ENCODE results near the gene CCDC87.
"Not testable (repeated sequence)": the region's sequence is repeated elsewhere in the genome, so short reads cannot be mapped to it uniquely, and the experiment has no call there.

Gene CCDC87

DNA sequence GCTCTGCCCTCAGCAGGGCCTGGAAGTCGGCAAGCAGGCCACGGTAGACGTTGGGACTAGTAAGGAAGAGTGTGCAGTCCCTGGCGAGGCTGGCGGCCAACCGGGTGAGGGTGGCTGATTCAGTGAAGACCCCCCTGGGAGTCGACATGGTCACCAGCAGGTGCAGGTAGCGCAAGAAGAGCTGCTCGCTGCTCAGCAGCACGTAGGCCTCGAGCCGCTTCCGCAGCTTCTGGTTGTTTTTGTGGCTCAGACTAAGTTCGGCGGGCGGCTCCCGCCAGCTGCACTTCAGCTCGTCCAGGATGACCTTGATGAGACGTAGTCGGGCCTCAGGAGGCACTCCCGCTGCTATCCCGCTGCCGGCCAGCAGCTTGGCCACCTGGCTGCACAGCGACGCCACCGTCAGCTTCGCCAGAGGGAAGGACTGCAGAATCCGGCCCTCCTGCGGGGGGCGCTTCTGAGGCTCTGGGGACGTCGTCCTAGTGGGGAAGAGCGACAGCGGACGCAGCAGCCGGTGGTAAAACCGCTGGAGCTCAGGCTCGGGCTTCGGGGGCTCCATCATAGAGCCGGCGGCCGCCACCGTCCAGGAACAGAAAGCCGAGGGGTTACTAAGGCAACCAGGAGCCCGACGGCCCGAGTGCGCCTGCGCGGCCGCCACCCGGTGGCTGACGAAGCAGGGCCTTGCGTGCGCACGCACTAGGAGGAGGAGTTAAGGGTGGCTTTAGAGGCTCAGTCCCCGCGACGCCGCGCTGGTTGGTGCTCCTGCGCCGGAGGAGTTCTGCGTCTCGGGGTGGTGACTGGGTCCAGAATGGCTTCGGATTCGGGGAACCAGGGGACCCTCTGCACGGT, at the start of gene CCDC87, which contains the start of gene CCS:
CCDC87 (minus strand) TSS at position 607 of the 846 bp plus-strand sequence; CDS start at position 559, 48 bp downstream.
CCS (plus strand) TSS at position 729 of the 846 bp plus-strand sequence; CDS start at position 806, 77 bp downstream.
- DNase-seq = peak; percentile 93

DNA sequence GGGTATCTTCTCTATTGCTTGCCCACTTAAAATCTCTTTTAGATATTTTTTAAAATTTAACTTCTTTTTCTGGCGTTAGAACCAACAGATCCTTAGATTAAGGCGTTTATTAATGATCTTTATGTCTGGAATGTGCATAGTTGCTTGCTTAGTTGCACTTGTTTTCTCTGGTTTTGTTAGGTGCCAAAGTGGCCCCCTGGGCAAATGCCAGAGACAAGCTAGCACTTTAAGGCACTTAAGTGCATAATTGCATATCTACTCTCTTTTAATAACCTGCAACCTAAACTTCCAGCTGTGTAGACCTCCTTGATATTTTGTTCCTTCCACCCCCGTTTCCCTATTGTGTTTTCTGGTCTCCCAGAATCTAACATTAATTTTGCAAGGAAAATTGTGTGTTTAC, 49.0 kb upstream of the CCDC87 start:
- no peak for DNase-seq

DNA sequence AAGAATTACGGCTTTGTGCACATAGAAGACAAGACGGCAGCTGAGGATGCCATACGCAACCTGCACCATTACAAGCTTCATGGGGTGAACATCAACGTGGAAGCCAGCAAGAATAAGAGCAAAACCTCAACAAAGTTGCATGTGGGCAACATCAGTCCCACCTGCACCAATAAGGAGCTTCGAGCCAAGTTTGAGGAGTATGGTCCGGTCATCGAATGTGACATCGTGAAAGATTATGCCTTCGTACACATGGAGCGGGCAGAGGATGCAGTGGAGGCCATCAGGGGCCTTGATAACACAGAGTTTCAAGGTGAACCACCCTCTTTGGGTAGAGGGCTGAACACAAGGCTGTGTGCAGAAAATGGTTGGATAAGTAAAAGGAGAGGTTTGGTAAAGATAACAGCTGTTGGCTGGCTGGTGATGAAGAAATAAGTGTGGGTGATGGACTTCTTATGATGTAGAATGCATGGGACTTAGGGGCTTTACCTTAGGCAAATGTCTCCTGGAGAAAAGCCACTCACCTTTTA, 47.0 kb upstream of the CCDC87 start:
- DNase-seq = not testable (repeated sequence)

- DNase-seq = no peak
Observed at GRCh38 chr11:66639066-66639813, 46.4 kb upstream of the CCDC87 start.

- DNase-seq = peak; percentile 99
Observed at GRCh38 chr11:66638177-66639065, 45.6 kb upstream of the CCDC87 start, which contains the start of gene RBM4. Gene RBM4, plus strand, starts transcription at chr11:66638703. Its CDS starts 1,009 bp downstream, at chr11:66639712.

- DNase-seq = no peak
Observed at GRCh38 chr11:66637557-66638176, 44.8 kb upstream of the CCDC87 start.

GRCh38 chr11:66636411-66636810, 43.5 kb upstream of the CCDC87 start:
- DNase-seq = no peak

DNA sequence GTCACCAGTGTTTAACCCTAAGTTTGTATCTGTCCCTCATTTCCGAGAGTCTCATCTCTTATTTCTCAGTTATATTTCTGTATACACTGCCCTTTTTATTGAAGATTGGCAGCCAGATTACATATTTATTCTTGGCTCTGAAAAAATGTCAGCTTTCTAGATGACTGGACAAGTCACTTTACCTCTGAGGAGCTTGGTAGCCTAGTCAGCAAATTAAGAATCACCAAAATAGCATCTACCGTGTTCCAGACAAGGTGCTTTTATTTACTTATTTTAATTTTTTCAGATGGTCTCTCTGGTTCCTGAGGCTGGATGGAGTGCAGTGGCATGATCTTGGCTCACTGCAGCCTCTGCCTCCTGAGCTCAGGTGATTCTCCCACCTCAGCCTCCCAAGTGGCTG, 40.1 kb upstream of the CCDC87 start:
- DNase-seq = no peak

GRCh38 chr11:66631883-66632282, 39.0 kb upstream of the CCDC87 start:
- no peak for DNase-seq

GRCh38 chr11:66629356-66629755, 36.5 kb upstream of the CCDC87 start:
- no peak for DNase-seq

DNA sequence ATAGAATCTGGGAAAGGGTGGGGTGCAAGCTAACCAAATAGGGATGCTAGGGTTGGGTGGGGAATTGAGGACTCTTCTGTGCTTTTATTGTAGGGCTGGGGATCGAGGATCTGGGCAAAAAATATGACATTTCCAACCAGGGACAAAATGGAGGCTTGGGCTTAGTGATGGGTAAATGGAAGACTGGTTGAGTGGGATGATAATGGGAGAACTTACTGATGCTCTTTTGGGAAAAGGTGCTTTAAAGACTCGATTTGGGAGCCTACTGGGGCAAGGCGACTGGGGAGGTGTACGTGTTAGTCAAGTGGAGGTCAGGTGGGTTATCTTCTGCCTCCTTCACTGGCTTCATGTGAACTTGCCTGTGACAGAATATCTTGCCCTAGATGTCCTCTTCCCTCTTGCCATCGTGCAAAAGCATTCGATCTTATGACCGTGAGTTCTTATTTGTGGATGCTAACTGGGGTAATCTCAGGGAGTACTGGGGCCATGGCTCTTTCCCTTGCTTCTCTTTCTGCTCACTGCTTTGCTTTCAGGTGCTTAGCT, 35.3 kb upstream of the CCDC87 start:
- DNase-seq = no peak

DNA sequence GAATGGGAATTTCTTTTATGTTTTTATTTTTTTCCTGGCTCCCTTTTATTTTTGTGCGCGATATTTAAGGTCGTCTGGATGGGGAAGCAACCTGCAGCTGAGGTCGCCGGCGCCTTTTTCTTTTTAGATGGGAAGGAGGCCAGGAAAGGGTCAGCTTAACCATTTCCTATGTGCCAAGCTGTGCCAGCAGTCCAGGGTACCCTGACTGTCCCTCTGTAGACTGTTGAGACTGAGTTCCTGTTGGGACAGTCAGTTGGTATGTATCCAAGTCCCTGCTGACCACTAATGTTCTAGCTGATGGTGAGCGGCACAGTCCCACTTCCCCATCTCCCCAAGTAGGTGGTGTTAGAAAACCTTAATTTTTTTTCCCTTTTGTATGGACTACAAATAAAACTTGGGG, 34.1 kb upstream of the CCDC87 start:
- DNase-seq = no peak

GRCh38 chr11:66626382-66626781, 33.5 kb upstream of the CCDC87 start:
- no peak for DNase-seq

- DNase-seq = no peak
Observed at GRCh38 chr11:66625752-66626149, 32.9 kb upstream of the CCDC87 start.

- DNase-seq = no peak
Observed at GRCh38 chr11:66625041-66625751, 32.3 kb upstream of the CCDC87 start.

DNA sequence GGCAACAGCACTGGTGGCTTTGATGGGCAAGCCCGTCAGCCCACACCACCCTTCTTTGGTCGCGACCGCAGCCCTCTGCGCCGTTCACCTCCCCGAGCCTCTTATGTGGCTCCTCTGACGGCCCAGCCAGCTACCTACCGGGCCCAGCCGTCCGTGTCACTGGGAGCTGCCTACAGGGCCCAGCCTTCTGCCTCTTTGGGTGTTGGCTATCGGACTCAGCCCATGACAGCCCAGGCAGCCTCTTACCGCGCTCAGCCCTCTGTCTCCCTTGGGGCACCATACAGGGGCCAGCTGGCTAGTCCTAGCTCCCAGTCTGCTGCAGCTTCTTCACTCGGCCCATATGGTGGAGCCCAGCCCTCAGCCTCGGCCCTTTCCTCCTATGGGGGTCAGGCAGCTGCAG, 31.6 kb upstream of the CCDC87 start:
- DNase-seq = no peak

- DNase-seq = no peak
Observed at GRCh38 chr11:66619080-66619554, 26.3 kb upstream of the CCDC87 start.

- DNase-seq = no peak
Observed at GRCh38 chr11:66617155-66617834, 24.4 kb upstream of the CCDC87 start.

DNA sequence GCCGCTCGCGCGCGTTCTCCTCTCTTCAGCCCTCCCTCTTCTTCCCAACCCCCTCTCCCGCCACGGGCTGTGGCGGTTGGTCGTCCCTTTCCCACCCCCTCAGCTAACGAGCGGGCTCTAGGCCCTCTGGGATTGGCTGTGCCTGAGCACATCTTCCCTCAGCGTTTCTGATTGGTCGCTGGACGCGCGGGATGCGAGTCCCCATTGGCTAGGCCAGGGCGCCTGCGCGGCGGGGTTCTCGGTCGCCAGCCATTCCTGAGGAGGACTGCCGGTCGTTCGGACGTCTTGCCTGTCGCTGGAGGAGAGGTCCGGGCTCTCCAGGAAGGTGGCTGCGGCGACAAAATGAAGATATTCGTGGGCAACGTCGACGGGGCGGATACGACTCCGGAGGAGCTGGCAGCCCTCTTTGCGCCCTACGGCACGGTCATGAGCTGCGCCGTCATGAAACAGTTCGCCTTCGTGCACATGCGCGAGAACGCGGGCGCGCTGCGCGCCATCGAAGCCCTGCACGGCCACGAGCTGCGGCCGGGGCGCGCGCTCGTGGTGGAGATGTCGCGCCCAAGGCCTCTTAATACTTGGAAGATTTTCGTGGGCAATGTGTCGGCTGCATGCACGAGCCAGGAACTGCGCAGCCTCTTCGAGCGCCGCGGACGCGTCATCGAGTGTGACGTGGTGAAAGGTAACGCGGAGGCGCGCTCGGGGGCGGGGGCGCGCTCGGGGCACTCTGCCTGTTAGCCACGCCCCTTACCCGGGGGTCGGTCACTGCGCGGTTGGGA, 23.7 kb upstream of the CCDC87 start, which contains the start of gene RBM14:
RBM14 (plus strand) TSS at position 252 of the 776 bp plus-strand sequence; CDS start at position 343, 91 bp downstream.
- DNase-seq = peak; percentile 98

All from NCI-H510A (cell line).